A673 (cell line): ENCODE results near the gene OSBP.

Experiments
- CTCF ChIP-seq: fragments of 300-800, 200-600 bp; sonication (generic); conservative IDR thresholded peaks from 2 replicates; pipeline ENCODE4 v1.5.1; 2017; ENCODE audit warnings: low read depth, mild to moderate bottlenecking, antibody characterized with exemption, low read length, moderate library complexity, mixed read lengths
- EZH2 ChIP-seq: fragments of 200-600 bp; sonication (generic); IDR thresholded peaks from 2 replicates; pipeline ENCODE4 v1.6.1; 2017; ENCODE audit warnings: borderline replicate concordance, low read depth, mild to moderate bottlenecking, mixed read lengths, antibody characterized with exemption, low read length; ENCODE audit not compliant: poor library complexity, severe bottlenecking

- TF ChIP-seq EZH2 (no peak), CTCF (no peak)
Observed at GRCh38 chr11:59574467-59574866, 41.1 kb downstream of the OSBP start.
